ENCODE measurements around the gene NR2E1.

Gene NR2E1

DNA sequence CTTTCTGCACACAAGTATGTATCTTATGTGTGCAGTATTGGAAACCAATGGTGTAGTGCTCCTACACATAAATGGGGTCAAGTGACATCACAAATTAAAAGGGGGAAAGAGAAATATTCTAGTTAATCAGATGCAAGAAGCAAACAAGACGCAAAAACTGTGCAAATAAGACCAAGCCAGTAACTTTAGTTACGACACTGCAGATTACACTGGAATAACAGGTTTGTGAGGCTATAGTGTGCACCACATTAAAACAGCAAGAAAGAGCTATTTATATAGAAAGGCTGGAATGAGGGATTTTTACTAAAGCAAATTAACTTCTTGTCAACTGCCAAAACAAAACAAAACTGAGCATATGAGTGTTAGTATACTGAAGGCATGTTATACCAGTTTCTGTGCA, 45.8 kb downstream of the NR2E1 start:
- DNase-seq, result no peak

DNA sequence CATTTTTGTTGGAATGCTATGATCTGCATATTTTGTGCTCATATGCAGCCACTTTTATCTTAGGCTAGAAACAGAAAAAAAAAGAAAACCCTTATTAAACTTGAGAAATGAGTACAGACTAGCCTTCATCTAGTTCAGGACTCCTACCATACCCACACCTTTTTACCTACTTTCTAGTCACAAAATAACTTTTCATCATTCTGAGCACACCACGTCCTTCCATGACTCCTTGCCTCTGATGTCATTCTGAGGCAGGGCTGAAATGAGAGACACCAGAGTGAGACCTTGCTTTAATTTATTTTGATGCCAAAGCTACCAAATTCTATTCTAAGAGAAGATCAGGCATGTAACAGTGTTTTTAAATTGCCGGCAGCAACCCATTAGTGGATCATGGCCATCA, 56.2 kb downstream of the NR2E1 start:
- no peak for DNase-seq

DNA sequence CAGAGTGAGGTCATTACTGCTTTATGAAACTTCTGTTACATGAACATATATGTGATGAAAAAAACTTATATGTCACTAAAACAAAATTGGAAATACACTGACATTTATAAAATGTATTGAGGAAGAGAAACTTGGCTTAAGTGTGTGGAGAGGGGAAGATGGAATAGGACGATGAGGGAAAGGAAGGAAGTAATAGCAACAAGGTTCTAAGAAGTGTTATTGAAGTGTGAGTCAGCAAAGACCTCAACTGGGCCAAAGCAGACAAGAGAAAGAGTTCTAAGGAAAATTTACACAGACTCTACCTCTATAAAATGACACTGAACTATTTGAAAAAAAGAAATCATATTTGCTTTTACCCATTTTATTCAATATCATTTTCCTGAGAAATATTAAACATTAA, 56.7 kb downstream of the NR2E1 start:
- DNase-seq, result peak; percentile 38

DNA sequence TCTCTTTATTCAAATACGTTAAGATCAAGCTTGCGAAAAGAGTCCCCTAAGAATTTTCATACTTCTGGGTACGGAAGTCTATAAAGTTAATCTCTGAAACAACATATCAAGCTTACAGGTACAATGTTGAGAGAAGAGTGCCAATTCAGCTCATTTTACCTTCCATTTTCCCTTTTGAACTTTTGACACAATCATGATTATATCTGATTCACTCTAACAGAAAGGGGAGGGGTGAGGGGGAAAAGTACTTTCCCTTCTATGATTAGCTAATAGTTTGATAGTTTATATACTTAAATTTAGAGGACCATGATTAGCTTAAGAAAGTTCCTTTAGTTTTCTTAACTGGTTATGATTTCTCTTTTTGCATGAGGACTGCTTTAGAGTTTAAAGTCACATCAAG, 61.5 kb downstream of the NR2E1 start:
- no peak for DNase-seq

DNA sequence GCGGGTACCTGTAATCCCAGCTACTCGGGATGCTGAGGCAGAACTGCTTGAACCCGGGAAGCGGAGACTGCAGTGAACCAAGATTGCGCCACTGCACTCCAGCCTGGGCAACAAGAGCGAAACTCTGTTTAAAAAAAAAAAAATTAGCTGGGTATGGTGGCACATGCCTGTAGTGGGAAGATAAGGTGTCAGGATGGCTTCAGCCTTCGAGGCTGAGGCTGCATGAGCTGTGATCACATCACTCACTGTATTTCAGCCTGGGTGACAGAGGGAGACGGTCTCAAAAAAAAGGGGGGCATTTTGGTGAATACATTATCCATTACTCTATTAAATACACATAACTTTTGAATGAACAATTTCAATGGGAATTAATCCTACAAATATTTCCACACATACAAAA, 62.6 kb downstream of the NR2E1 start:
- DNase-seq, result peak; percentile 90

DNA sequence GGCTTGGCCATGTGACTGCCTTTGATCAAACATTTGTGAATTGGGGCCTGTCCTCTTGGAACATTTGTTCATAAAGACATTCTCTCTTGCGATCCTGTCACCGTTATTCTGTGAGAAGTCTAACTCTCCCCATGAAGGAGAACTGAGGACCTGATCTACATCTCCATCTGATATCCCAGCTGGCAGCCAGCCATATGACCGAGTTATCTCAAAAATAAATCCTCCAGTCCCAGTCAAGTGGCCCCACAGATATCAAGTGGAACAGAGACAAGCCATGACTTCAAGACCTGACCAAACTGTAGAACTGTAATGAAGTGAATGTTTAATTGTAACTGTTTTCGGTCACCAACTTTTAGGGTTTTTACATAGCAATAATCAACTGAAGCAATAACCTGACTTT, 69.3 kb downstream of the NR2E1 start:
- peak; percentile 44 for DNase-seq

DNA sequence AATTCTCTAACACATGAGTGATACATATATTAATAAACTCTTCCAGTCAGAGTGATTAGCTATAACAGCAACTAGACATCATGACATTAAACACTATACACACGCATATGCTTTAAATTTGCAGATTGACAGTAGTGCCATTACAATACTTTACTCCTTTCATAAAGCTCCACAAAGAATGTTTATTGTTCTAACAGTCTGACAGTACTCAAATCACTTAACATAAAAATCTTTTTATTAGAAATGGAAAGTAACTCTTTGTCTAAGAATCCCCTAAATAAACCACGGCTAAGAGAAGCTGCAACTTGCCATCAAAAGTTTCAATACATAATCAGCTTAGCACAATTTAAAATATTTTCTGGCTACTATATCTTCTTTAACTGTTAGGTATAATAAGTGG, 71.0 kb downstream of the NR2E1 start:
- no peak for DNase-seq

DNA sequence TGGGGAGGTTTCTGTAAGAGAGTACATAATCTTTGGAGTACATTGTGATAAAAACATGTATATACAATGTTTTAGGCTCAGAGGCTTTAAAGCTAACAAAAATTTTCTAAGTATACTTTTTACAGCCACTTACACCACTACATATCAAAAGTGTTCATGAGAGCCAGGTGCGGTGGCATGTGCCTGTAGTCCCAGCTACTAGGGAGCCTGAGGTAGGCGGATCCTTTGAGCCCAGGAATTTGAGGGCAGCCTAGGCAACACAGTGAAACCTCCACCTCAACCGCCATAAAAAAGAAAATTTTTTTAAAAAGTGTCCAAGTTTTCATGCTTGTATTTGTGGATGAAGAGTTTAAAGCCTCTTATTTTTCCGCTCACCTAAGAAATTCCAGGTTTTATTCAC, 72.5 kb downstream of the NR2E1 start:
- no peak for DNase-seq
